Esophagus squamous epithelium (tissue), 5 donors: Measurements from ENCODE around the gene RO60. TPM values are rescaled to one million over a fixed set of nuclear protein-coding genes. Genes with fewer than 3 reads are reported as not detected.
A peak's percentile ranks its signal among the peaks of the same experiment; 100 is the strongest.

Experiments used
- DNase-seq: peaks from one replicate; lab custom pipeline; 2025; lab: John Stamatoyannopoulos, UW
- H3K27ac ChIP-seq, 4 donors: fragments of 200-600 bp; sonication (generic); one replicate each; pipeline ENCODE4 v1.5.1; 2016 to 2019; ENCODE audit warnings: mild to moderate bottlenecking in 1 of 4
- H3K27me3 ChIP-seq, 4 donors: fragments of 200-600 bp; sonication (generic); 1 replicate in 3 of 4; 2 replicates in 1 of 4; pipeline versions ENCODE4 v1.5.1 to v1.6.0; 2017 to 2021; ENCODE audit warnings: antibody characterized with exemption in 1 of 4
- H3K36me3 ChIP-seq, 3 donors: fragments of 200-600 bp; sonication (generic); one replicate each; pipeline ENCODE4 v1.5.1; 2016 to 2019
- H3K4me1 ChIP-seq, 3 donors: fragments of 200-600 bp; sonication (generic); one replicate each; pipeline ENCODE4 v1.5.1; 2017 to 2019
- H3K4me3 ChIP-seq, 4 donors: fragments of 200-600 bp; sonication (generic); 1 replicate in 3 of 4; 2 replicates in 1 of 4; pipeline ENCODE4 v1.5.1; 2016 to 2019; ENCODE audit warnings: mild to moderate bottlenecking in 2 of 4, moderate library complexity in 1 of 4
- H3K9me3 ChIP-seq, 3 donors: fragments of 200-600 bp; sonication (generic); one replicate each; pipeline ENCODE4 v1.5.1; 2016 to 2019
- POLR2A ChIP-seq, 4 donors: fragments of 450-650 bp; IDR thresholded peaks; one replicate each; pipeline ENCODE4 v1.6.1; 2017; ENCODE audit warnings: antibody characterized with exemption in 4 of 4, mild to moderate bottlenecking in 4 of 4, moderate library complexity in 3 of 4
- WGBS, 2 donors: methylation state at CpG; one replicate each; pipeline ENCODE4 v1.1.5; 2018; 5-methylcytosine and 5-hydroxymethylcytosine counted together
- intact Hi-C: fragments of 100-400 bp; cut with DNase I; formaldehyde crosslinking; loops from one replicate; pipeline ENCODE4 v1.15.0; 2022
- total RNA-seq, 4 donors: library from RNA; depleted of rRNA; stranded (reverse); fragments of >200 nt; gene quantifications; one replicate each; pipeline ENCODE4 v1.1.0, GENCODE V29; 2016
- TF ChIP-seq, protein P1 (sequence below), 6 experiments: fragments of 450-650 bp in 4 of 6; fragments of 200-600 bp in 2 of 6; sonication (generic) in 2 of 6; IDR thresholded peaks; one replicate each; pipeline ENCODE4 v1.5.1; 2016 to 2019; ENCODE audit warnings: antibody characterized with exemption in 6 of 6, mild to moderate bottlenecking in 4 of 6, moderate library complexity in 4 of 6
- donor health status: DM: yes; HTN: yes; CAD: no.

Gene RO60
- total RNA-seq: 10 to 100 TPM; 29.2 to 91.0 (median 41.7) TPM

DNA sequence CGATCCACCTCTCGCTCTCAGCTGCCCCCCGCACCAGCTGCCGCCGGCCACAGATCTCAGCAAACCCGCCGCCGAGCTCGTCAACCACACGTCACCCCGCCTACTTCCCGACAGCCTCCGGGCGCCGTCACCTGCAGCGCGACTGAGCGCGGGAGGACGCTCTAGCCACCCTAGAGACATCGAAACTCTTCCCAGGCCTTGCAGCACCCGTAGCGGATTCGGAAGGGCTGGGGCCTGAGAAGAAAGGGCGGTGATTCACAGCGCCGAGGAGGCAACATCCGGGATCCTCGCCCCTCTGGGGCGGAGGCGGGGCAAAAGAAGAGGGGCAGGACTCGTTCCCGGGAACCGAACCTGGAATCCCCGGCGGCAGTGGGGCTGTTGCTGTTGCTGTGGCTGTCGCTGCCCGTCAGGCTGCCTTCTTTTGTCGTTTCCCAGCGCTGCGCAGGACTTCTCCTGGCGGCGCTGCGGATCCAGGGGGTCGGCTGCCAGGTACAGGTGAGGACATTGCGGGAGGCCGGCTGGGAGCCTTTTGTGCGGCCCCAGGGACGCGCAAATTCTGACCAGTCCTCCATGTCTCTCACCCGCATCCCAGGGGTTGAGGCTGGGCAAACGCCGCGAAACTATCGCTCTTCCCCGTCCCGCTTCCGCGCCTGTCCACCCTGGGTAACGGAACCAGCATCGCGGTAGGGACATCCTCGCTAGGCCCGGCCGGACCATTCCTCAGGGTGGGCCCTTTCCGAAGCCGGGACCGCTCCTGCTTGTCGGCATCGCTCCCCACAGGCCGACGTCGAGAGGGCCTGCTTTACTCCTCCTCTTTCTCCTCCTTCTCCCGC, at the start of gene RO60, which contains the start of gene UCHL5:
Gene RO60 (plus strand): TSS at position 331 of the 833 bp plus-strand sequence. CDS start 9,443 bp downstream, outside the sequence.
Gene UCHL5 (minus strand): TSS at position 79 of the 833 bp plus-strand sequence. CDS start 100 bp downstream, outside the sequence.
- H3K9me3 ChIP-seq: no peaks in the 10 kb centered on the region
- TF ChIP-seq, protein P1, sequence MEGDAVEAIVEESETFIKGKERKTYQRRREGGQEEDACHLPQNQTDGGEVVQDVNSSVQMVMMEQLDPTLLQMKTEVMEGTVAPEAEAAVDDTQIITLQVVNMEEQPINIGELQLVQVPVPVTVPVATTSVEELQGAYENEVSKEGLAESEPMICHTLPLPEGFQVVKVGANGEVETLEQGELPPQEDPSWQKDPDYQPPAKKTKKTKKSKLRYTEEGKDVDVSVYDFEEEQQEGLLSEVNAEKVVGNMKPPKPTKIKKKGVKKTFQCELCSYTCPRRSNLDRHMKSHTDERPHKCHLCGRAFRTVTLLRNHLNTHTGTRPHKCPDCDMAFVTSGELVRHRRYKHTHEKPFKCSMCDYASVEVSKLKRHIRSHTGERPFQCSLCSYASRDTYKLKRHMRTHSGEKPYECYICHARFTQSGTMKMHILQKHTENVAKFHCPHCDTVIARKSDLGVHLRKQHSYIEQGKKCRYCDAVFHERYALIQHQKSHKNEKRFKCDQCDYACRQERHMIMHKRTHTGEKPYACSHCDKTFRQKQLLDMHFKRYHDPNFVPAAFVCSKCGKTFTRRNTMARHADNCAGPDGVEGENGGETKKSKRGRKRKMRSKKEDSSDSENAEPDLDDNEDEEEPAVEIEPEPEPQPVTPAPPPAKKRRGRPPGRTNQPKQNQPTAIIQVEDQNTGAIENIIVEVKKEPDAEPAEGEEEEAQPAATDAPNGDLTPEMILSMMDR (IDR thresholded peaks at IDR 0.05): peak in 1 of 6 experiments; percentile 35
- TF ChIP-seq POLR2A (IDR thresholded peaks at IDR 0.05): peak in 3 of 4 donors; percentile 41 to 82 (median 48)
- H3K36me3 ChIP-seq: no peaks in the 10 kb centered on the region
- intact Hi-C loops: loop anchor here (10.0 kb wide), 1 partner anchor 65 kb away; the partner anchor contains the start of gene CDC73
- H3K4me3 ChIP-seq: peak within 1 kb of the TSS; percentile 72 to 91 (median 76)
- WGBS, 2 donors: 0% methylated on average over 7 of the region's 74 CpGs; no CpG with 5 or more reads in 1 of the 2 donors
- peaks cover 4 to 58% (median 22%) of the 10 kb centered on the region in 3 donors for H3K4me1 ChIP-seq
- peak within 1 kb of the TSS; percentile 94 to 99 (median 97) for H3K27ac ChIP-seq
- DNase-seq: peak; percentile 86
- no peaks in the 10 kb centered on the region for H3K27me3 ChIP-seq

DNA sequence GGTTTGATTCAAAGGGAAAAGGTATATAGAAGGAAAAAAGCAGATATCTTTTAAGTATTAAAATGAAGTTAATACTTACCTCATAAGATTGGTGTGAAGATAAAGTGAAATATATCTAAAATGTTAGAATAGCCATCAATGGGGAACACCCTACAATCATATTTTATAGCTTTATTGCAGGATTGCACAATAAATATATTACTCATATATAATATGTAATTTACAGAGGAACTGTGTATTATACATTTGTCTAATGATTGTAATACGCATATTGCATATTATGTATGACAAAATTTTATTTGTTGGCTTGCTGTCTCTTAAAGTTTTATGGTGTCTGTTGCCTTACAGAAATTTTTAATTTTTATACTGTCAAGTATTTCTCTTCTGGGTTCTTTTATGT, 48.0 kb upstream of the RO60 start:
- TF ChIP-seq, protein P1 (IDR thresholded peaks at IDR 0.05): no peak
- TF ChIP-seq POLR2A (IDR thresholded peaks at IDR 0.05): no peak
- Histone ChIP-seq H3K9me3 (no peaks in the 10 kb centered on the region), H3K4me3 (no peak overlapping the region), H3K4me1 (no peaks in the 10 kb centered on the region), H3K27me3 (no peaks in the 10 kb centered on the region), H3K36me3 (peaks cover 0 to 14% (median 0%) of the 10 kb centered on the region in 3 donors), H3K27ac (no peak overlapping the region)
- intact Hi-C loops: loop anchor here (5.0 kb wide), 1 partner anchor 204 kb away; the partner anchor contains the start of gene RGS2
- no peak for DNase-seq
- WGBS, 2 donors: 88 to 94% methylated on average over 1 of the region's 1 CpG

DNA sequence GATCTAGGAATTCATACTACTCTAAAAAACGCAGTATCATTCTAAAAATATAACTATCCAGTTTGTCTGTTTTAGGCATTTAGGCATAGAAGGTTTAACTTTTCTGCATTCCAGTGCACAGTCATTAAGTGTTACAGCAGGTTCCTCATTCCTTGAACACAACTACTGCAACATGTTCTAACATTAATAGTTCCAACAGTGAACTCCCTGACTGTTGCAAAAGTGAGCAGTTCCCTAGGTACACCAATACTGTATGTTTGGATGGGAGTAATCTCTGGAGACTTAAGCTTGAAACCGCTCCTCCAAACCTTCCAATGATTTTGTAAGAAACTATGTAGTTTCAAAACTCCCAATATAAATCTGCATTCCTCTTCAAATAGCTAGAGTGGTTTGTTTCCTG, 46.4 kb upstream of the RO60 start:
- Histone ChIP-seq H3K9me3 (no peaks in the 10 kb centered on the region), H3K4me1 (no peaks in the 10 kb centered on the region), H3K36me3 (peaks cover 0 to 16% (median 0%) of the 10 kb centered on the region in 3 donors), H3K4me3 (no peak overlapping the region), H3K27me3 (no peaks in the 10 kb centered on the region), H3K27ac (peak overlapping the region in 1 of 4 donors; percentile 9)
- WGBS, 2 donors: 68 to 72% methylated on average over 2 of the region's 2 CpGs
- DNase-seq: no peak
- TF ChIP-seq, protein P1 (IDR thresholded peaks at IDR 0.05): no peak
- TF ChIP-seq POLR2A (IDR thresholded peaks at IDR 0.05): no peak
- intact Hi-C loops: loop anchor here (5.0 kb wide), 1 partner anchor 206 kb away; the partner anchor contains the start of gene RGS2

DNA sequence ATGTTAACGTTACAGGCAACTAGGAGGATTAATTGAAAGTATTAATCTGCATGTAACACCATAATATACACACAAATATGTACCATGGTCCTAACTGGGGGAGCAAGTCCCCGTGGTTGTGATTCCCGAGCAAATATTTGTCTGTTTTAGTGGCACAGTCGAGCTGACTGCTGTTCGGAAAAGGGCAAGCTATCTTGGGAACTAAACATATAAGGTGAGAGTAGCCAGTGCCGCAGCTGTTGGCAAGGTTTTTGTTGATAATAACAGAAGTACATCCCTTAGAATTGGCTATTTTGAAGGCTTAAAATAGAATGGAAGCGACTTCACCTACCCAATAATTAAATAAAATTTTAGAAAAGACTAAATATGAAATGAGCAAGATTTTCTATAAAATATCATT, 45.7 kb upstream of the RO60 start:
- Histone ChIP-seq H3K9me3 (no peaks in the 10 kb centered on the region), H3K27ac (peak overlapping the region in 1 of 4 donors; percentile 11), H3K4me1 (no peaks in the 10 kb centered on the region), H3K4me3 (no peak overlapping the region), H3K36me3 (peaks cover 0 to 16% (median 0%) of the 10 kb centered on the region in 3 donors), H3K27me3 (no peaks in the 10 kb centered on the region)
- TF ChIP-seq, protein P1 (IDR thresholded peaks at IDR 0.05): no peak
- TF ChIP-seq POLR2A (IDR thresholded peaks at IDR 0.05): no peak
- no peak for DNase-seq
- WGBS, 2 donors: 89 to 90% methylated on average over 7 of the region's 7 CpGs
- intact Hi-C loops: loop anchor here (5.0 kb wide), 1 partner anchor 206 kb away; the partner anchor contains the start of gene RGS2
